HTERT RPE-1 (cell line): ENCODE results near the gene TMEM52B.

ENCODE experiments used
- in situ Hi-C: fragments of 300-500 bp; cut with MboI; formaldehyde crosslinking; loops from 4 replicates; pipeline ENCODE4 v1.14.3; 2020; ENCODE audit warnings: low sequenced_read_pairs

TMEM52B gene

GRCh38 chr12:10178821-10179220, at the start of gene TMEM52B:
TMEM52B (plus strand) TSS chr12:10179032; CDS start chr12:10179575, 543 bp downstream.
- in situ Hi-C loops: no loop called here

GRCh38 chr12:10130042-10130441, 48.8 kb upstream of the TMEM52B start, which contains the start of gene CLEC7A:
CLEC7A (minus strand) TSS chr12:10130199; CDS start chr12:10130082, 117 bp downstream.
- in situ Hi-C loops: no loop called here

GRCh38 chr12:10131111-10131690, 47.6 kb upstream of the TMEM52B start:
- in situ Hi-C loops: no loop called here

GRCh38 chr12:10132850-10133370, 45.9 kb upstream of the TMEM52B start:
- in situ Hi-C loops: no loop called here

GRCh38 chr12:10135126-10135525, 43.7 kb upstream of the TMEM52B start:
- in situ Hi-C loops: no loop called here

GRCh38 chr12:10136637-10137205, 42.1 kb upstream of the TMEM52B start:
- in situ Hi-C loops: no loop called here

GRCh38 chr12:10140001-10140400, 38.8 kb upstream of the TMEM52B start:
- in situ Hi-C loops: no loop called here

GRCh38 chr12:10142976-10143589, 35.7 kb upstream of the TMEM52B start:
- in situ Hi-C loops: no loop called here

GRCh38 chr12:10147714-10148403, 31.0 kb upstream of the TMEM52B start:
- in situ Hi-C loops: no loop called here

- in situ Hi-C loops: no loop called here
Observed at GRCh38 chr12:10151621-10152020, 27.2 kb upstream of the TMEM52B start.

GRCh38 chr12:10153271-10154144, 25.3 kb upstream of the TMEM52B start:
- in situ Hi-C loops: no loop called here

- in situ Hi-C loops: no loop called here
Observed at GRCh38 chr12:10154145-10154496, 24.7 kb upstream of the TMEM52B start.

- in situ Hi-C loops: no loop called here
Observed at GRCh38 chr12:10155966-10156365, 22.9 kb upstream of the TMEM52B start.

- in situ Hi-C loops: no loop called here
Observed at GRCh38 chr12:10158406-10158805, 20.4 kb upstream of the TMEM52B start.

- in situ Hi-C loops: no loop called here
Observed at GRCh38 chr12:10159280-10159679, 19.6 kb upstream of the TMEM52B start.

GRCh38 chr12:10160617-10161385, 18.0 kb upstream of the TMEM52B start:
- in situ Hi-C loops: no loop called here

GRCh38 chr12:10163084-10163483, 15.7 kb upstream of the TMEM52B start:
- in situ Hi-C loops: no loop called here

- in situ Hi-C loops: no loop called here
Observed at GRCh38 chr12:10165421-10165820, 13.4 kb upstream of the TMEM52B start.

GRCh38 chr12:10167599-10167998, 11.2 kb upstream of the TMEM52B start:
- in situ Hi-C loops: no loop called here

- in situ Hi-C loops: no loop called here
Observed at GRCh38 chr12:10169104-10169503, 9.7 kb upstream of the TMEM52B start.
